GM21786 (cell line): ENCODE data around the gene EPB41L4A.
A peak's percentile ranks its signal among the peaks of the same experiment; 100 is the strongest.
"Not testable (repeated sequence)": the region's sequence is repeated elsewhere in the genome, so short reads cannot be mapped to it uniquely, and the experiment has no call there.

Source experiments
- ATAC-seq: cut with Tn5 transposase; IDR thresholded peaks from one replicate; pipeline ENCODE4 v1.9.1; 2021; ENCODE audit not compliant: unreplicated experiment

EPB41L4A gene, protein sequence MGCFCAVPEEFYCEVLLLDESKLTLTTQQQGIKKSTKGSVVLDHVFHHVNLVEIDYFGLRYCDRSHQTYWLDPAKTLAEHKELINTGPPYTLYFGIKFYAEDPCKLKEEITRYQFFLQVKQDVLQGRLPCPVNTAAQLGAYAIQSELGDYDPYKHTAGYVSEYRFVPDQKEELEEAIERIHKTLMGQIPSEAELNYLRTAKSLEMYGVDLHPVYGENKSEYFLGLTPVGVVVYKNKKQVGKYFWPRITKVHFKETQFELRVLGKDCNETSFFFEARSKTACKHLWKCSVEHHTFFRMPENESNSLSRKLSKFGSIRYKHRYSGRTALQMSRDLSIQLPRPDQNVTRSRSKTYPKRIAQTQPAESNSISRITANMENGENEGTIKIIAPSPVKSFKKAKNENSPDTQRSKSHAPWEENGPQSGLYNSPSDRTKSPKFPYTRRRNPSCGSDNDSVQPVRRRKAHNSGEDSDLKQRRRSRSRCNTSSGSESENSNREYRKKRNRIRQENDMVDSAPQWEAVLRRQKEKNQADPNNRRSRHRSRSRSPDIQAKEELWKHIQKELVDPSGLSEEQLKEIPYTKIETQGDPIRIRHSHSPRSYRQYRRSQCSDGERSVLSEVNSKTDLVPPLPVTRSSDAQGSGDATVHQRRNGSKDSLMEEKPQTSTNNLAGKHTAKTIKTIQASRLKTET

GRCh38 chr5:112419164-112419985, at the start of gene EPB41L4A:
Gene EPB41L4A, minus strand, starts transcription at chr5:112419277. Its CDS starts 238 bp downstream, at chr5:112419039.
- ATAC-seq: peak; percentile 26

DNA sequence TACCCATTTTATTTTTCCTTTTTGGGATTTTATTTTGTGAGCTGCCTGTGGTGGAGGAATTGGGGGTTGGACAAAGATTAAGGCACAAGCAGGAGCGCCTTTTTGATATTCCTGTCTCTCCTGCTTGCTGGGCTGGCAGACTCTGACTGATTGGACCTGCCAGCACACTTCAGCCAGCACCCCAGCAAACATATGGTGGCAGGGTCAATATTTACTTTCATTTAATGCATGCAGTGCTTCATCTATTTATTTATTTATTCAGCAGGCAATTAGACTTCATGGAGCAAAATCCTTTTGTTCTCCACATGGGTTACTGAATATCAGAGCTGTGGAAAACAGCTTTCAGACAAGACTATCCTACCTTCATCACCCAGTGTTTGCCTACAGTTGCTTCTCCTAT, 48.4 kb upstream of the EPB41L4A start:
- ATAC-seq: no peak

DNA sequence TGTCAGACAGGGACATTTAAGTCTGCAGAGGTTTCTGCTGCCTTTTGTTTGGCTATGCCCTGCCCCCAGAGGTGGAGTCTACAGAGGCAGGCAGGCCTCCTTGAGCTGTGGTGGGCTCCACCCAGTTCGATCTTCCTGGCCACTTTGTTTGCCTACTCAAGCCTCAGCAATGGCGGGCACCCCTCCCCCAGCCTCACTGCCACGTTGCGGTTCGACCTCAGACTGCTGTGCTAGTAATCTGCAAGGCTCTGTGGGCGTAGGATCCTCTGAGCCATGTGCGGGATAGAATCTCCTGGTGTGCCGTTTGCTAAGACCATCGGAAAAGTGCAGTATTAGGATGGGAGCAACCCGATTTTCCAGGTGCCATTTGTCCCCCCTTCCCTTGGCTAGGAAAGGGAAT, 47.2 kb upstream of the EPB41L4A start:
- not testable (repeated sequence) for ATAC-seq

GRCh38 chr5:112447187-112447760, 28.2 kb upstream of the EPB41L4A start:
- not testable (repeated sequence) for ATAC-seq

- no peak for ATAC-seq
These were observed 26.7 kb upstream of the EPB41L4A start for GRCh38 chr5:112445626-112446350.

- not testable (repeated sequence) for ATAC-seq
These were observed 24.9 kb upstream of the EPB41L4A start for GRCh38 chr5:112443932-112444331.

DNA sequence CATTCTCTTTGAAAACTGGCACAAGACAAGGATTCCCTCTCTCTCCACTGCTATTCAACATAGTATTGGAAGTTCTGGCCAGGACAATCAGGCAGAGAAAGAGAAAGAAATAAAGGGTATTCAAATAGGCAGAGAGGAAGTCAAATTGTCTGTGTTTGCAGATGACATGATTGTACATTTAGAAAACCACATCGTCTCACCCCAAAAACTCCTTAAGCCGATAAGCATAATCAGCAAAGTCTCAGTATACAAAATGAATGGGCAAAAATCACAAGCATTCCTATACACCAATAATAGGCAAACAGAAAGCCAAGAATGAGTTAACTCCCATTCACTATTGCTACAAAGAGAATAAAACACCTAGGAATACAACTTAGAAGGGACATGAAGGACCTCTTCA, 21.0 kb upstream of the EPB41L4A start:
- ATAC-seq: no peak

DNA sequence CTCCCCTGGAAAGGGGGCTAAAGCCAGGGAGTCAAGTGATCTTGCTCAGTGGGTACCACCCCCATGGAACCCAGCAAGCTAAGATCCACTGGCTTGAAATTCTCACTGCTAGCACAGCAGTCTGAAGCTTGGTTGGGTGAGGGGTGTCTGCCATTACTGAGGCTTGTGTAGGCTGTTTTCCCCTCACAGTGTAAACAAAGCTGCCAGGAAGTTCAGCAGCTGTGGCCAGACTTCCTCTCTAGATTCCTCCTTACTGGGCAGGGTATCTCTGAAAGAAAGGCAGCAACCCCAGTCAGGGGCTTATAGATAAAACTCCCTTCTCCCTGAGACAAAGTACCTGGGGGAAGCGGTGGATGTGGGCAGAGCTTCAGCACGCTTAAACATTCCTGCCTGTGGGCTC, 17.1 kb upstream of the EPB41L4A start:
- no peak for ATAC-seq

GRCh38 chr5:112434641-112435040, 15.6 kb upstream of the EPB41L4A start:
- ATAC-seq: no peak

DNA sequence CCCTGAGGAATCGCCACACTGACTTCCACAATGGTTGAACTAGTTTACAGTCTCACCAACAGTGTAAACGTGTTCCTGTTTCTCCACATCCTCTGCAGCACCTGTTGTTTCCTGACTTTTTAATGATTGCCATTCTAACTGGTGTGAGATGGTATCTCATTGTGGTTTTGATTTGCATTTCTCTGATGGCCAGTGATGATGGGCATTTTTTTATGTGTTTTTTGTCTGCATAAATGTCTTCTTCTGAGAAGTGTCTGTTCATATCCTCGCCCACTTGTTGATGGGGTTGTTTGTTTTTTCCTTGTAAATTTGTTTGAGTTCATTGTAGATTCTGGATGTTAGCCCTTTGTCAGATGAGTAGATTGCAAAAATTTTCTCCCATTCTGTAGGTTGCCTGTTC, 7.1 kb upstream of the EPB41L4A start:
- ATAC-seq: not testable (repeated sequence)

DNA sequence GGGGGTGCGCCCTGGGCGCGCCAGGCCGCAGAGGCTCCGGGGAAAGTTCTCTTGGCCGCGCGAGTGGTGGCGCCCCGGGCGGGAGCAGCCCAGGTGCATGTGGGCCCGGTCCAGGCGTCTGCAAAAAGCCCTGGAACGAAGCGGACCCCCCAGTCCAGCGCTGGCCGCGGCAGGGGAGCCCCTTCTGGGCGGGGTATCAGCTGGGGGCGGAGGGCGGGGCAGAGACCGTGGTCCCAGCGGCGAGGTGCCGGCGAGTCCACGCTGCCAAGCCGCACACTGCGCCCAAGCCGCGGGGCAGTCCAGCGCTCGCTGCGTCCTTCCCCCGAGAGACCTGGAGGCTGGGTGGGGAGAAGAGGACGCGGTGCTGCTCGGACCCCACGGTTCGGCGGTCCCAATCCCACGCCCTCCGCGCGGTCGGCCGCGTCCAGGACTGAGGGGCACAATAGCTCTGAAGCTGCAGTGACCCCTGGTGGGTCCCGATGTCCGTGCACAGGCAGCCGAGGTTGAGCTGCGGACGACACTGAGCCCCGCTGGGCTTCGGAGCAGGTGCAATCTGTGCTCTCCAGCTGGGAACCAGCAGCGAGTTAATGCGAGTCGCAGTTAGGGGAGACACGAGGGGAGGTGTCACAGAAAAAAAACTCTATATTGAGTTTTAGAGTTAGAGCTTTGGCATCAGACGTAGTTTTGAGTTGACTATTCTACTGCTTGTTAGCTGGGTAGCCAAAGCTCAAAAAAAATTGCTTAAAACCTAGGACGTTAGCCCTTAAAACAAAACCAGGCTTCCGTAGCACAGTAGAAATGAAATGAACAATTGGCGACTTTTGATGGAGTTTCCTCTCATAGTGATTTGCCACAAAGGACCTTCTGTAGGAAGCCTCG, 1.1 kb upstream of the EPB41L4A start:
- peak; percentile 89 for ATAC-seq

- no peak for ATAC-seq
These were observed 366 bp downstream of the EPB41L4A start for GRCh38 chr5:112418659-112419163.

DNA sequence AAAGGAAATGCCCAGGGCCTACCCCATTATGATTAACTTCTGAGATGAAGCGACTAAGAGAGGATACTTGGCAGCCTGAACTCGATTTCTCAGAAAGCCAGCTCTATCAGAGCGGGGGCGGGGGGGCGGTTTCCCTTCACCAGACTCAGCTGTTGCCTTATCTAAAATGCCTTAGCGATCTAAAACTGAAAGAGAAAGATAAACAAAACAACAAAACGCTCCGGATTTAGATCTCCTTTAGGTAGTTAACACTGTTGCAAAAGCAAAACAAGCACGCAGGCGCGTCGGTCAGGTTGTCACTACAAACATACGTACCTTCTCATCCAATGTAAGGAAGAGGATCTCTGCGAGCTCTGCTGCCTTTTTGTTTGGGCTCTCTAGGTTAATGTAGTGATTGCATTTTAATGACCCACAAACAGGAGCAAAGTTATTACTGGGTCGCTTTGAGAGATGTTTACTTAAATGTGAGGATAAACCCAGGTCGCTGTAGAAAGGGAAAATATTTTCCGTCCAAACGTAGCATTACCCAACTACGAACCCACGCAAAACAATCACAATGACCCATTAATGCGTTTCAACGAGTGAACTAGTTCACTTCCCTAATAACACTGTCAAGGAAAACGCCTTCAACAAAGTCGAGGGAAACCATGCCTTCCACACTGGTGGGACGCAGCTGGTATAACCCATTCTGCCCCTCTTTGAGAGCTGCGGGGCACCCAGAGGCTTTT, 982 bp downstream of the EPB41L4A start:
- peak; percentile 36 for ATAC-seq

GRCh38 chr5:112415552-112415951, 3.5 kb downstream of the EPB41L4A start:
- no peak for ATAC-seq

DNA sequence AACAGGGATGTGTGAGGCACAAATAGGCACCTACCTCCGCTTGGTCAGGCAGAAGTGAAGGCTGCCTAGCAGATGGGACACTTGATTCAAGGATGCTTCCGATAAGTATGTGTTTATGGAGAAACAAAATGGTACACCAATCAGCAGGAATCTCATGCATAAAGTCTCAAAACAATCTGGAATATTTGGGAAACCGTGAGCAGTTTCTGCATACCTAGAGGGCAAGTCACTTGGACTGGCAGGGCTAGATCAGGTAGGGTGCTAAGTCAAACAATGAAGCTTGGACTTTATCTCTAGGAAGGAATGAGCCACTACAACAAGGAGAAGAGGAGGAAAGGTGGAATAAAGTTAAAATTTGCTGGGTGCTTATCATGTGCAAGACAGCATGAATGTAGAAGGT, 5.5 kb downstream of the EPB41L4A start:
- ATAC-seq: no peak

GRCh38 chr5:112412346-112412745, 6.7 kb downstream of the EPB41L4A start:
- ATAC-seq: no peak

DNA sequence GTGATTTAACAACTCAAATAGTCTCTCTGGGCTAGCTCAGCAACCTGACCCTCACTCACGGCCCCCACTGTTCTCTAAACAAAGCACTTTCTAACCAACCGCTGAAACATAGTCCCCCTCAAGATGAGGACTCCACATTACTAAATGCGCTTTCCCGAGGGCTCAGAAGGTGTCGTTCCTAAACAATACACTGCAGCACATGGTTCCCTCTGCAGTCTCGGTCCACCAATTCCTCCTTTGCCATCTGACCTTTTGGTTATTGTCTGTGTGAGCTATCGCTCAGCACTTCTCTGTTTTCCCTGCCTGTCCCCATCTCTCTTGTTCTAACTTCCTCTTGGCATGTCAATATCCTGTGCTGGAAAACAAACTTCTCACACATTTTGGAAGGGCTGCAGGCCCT, 7.2 kb downstream of the EPB41L4A start:
- no peak for ATAC-seq

DNA sequence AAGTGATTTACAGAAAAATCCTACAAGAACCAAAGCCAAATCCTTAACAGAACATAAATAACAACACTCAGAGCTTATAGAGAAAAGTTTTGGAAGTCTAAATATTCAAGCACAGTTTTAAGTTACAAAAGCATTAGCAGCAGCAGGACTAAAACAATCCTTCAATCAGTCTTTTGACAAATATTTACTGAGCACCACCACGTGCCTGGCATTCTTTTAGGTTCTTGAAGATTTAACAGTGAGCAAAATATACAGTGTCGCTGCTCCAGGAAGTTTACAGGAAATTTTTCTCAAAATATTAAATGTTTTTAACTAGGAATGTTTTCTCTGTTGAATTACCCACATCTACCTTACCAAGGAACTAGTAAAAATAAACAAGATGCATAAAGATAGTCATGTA, 11.4 kb downstream of the EPB41L4A start:
- ATAC-seq: no peak

- no peak for ATAC-seq
These were observed 11.8 kb downstream of the EPB41L4A start for GRCh38 chr5:112407240-112407639.
